Nephron progenitor cell (in vitro differentiated cells): ENCODE data around the gene COX7A2L.
"Not testable (repeated sequence)": the region's sequence is repeated elsewhere in the genome, so short reads cannot be mapped to it uniquely, and the experiment has no call there.

Source experiments
- DNase-seq: peaks from one replicate; pipeline ENCODE4 v3.0.0; 2021
- H3K27ac Mint-ChIP-seq: 2 replicates; pipeline ENCODE4 v1.8.0; 2021; ENCODE audit warnings: mild to moderate bottlenecking, moderate library complexity, mixed read lengths
- H3K27me3 Mint-ChIP-seq: 2 replicates; pipeline ENCODE4 v1.8.0; 2021; ENCODE audit warnings: mild to moderate bottlenecking, low read depth, mixed read lengths; ENCODE audit not compliant: poor library complexity
- H3K36me3 Mint-ChIP-seq: 2 replicates; pipeline ENCODE4 v1.8.0; 2021; ENCODE audit warnings: low read depth, mixed read lengths
- H3K4me1 Mint-ChIP-seq: 2 replicates; pipeline ENCODE4 v1.8.0; 2021; ENCODE audit warnings: mixed read lengths
- H3K4me3 Mint-ChIP-seq: 2 replicates; pipeline ENCODE4 v1.8.0; 2021; ENCODE audit warnings: mild to moderate bottlenecking, moderate library complexity, mixed read lengths
- H3K9me3 Mint-ChIP-seq: 2 replicates; pipeline ENCODE4 v1.8.0; 2021; ENCODE audit warnings: mild to moderate bottlenecking, moderate library complexity, mixed read lengths
- CTCF ChIP-seq: fragments of 200-600 bp; sonication (generic); IDR thresholded peaks from 2 replicates; pipeline ENCODE4 v1.5.0; 2021; ENCODE audit warnings: antibody characterized with exemption

COX7A2L gene

DNA sequence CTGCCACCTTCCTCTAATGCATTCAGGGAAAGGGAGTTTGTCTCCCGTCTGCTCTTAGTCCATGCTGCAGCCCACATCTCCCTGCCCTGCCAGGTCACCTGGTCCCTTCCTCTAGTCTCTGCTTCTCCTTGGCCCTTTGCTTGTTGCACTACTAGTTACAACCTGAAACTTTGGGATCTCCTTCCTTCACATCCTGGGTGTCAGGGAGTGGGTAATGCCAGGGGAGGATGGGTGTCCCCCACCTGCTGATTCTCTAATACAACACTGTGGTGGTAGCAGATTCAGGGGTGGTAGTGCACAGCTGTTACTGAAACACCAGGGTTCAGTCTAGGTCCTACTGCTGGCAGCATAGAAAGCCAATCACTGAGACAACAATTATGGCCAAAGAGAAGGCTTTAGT, 31.2 kb upstream of the COX7A2L start:
- no peak for TF ChIP-seq CTCF
- H3K4me3 Mint-ChIP-seq, result no peak overlapping the region
- H3K27me3 Mint-ChIP-seq, result peaks cover 14% of the 10 kb centered on the region
- peaks cover 10% of the 10 kb centered on the region for H3K9me3 Mint-ChIP-seq
- H3K27ac Mint-ChIP-seq, result no peak overlapping the region
- peaks cover 9% of the 10 kb centered on the region for H3K4me1 Mint-ChIP-seq
- no peaks in the 10 kb centered on the region for H3K36me3 Mint-ChIP-seq
- no peak for DNase-seq

GRCh38 chr2:42390401-42390969, 29.5 kb upstream of the COX7A2L start:
- H3K4me1 Mint-ChIP-seq, result peaks cover 9% of the 10 kb centered on the region
- no peak for DNase-seq
- no peak for TF ChIP-seq CTCF
- H3K27ac Mint-ChIP-seq, result no peak overlapping the region
- H3K4me3 Mint-ChIP-seq, result no peak overlapping the region
- no peaks in the 10 kb centered on the region for H3K36me3 Mint-ChIP-seq
- peaks cover 10% of the 10 kb centered on the region for H3K9me3 Mint-ChIP-seq
- H3K27me3 Mint-ChIP-seq, result peaks cover 13% of the 10 kb centered on the region

DNA sequence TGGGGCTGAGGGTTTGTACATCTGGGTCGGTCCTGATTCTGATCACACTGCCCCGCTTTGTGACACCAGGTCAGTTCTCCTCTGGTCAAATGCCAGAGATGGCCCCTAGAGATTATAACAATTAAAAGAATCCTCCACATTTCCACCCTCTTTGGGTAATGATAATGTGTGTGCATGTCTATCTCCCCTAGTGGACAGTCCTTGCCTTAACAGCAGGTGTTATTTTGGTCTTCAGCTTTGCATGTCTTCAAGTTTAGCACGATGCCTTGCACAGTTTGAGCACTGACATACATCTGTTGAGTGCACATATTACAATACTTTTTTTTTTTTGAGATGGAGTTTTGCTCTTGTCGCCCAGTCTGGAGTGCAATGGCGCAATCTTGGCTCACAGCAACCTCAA, 25.7 kb upstream of the COX7A2L start:
- Mint-ChIP-seq H3K27ac (no peak overlapping the region), H3K4me3 (no peak overlapping the region), H3K36me3 (no peaks in the 10 kb centered on the region), H3K9me3 (no peaks in the 10 kb centered on the region), H3K4me1 (peaks cover 28% of the 10 kb centered on the region), H3K27me3 (peaks cover 12% of the 10 kb centered on the region)
- TF ChIP-seq CTCF, result peak; percentile 29
- no peak for DNase-seq

GRCh38 chr2:42385225-42385624, 24.2 kb upstream of the COX7A2L start:
- no peaks in the 10 kb centered on the region for H3K36me3 Mint-ChIP-seq
- DNase-seq, result peak; percentile 19
- no peak for TF ChIP-seq CTCF

DNA sequence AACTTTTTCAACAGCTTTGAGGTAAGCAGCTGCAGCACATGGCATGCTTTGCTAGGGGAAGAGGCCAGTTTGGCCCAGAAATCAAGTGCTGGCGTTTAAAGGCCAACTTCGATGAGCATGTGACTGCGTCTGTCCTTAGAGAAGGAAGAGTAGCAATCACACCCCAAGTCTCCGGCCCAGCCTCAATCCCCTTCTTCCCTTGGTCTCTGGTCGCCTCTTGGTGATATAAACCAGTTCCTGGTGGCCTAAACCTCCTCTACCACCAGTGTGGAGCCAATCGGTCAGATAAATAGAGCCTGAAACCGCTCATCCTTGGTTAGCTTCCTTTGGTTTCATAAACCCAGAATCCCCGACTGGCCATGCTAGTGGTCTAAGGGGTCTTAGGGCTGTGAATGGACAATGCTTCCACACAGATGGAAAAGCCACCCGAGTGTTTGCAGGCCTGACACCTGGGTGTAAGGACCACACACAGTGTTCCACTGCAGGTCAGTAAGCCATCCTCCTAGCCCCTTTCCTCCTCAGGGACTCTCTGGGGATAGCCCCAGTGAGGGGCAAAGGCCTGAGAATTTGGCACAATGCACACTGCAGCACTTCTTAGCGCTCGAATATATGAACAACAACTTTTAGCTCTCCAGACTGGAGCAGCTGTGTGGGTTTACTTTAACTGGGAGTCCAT, 23.0 kb upstream of the COX7A2L start:
- no peak overlapping the region for H3K4me3 Mint-ChIP-seq
- H3K9me3 Mint-ChIP-seq, result no peaks in the 10 kb centered on the region
- no peak overlapping the region for H3K27ac Mint-ChIP-seq
- H3K4me1 Mint-ChIP-seq, result peaks cover 28% of the 10 kb centered on the region
- no peaks in the 10 kb centered on the region for H3K36me3 Mint-ChIP-seq
- DNase-seq, result no peak
- no peak for TF ChIP-seq CTCF
- peaks cover 24% of the 10 kb centered on the region for H3K27me3 Mint-ChIP-seq

More at GRCh38 chr2:42385225-42385624, 24.2 kb upstream of the COX7A2L start:
- Mint-ChIP-seq H3K27me3 (peaks cover 19% of the 10 kb centered on the region), H3K4me1 (peaks cover 28% of the 10 kb centered on the region), H3K9me3 (no peaks in the 10 kb centered on the region), H3K27ac (no peak overlapping the region), H3K4me3 (no peak overlapping the region)

- no peak for DNase-seq
- no peak for TF ChIP-seq CTCF
- no peaks in the 10 kb centered on the region for H3K36me3 Mint-ChIP-seq
- H3K4me1 Mint-ChIP-seq, result peaks cover 29% of the 10 kb centered on the region
- peaks cover 18% of the 10 kb centered on the region for H3K27me3 Mint-ChIP-seq
- no peak overlapping the region for H3K4me3 Mint-ChIP-seq
- no peak overlapping the region for H3K27ac Mint-ChIP-seq
- no peaks in the 10 kb centered on the region for H3K9me3 Mint-ChIP-seq
These were observed 21.1 kb upstream of the COX7A2L start for GRCh38 chr2:42382144-42382543.

- H3K27ac Mint-ChIP-seq, DNase-seq, H3K36me3 Mint-ChIP-seq, H3K9me3 Mint-ChIP-seq, H3K4me3 Mint-ChIP-seq: not testable (repeated sequence)
- Mint-ChIP-seq H3K27me3 (peaks cover 15% of the 10 kb centered on the region), H3K4me1 (peaks cover 38% of the 10 kb centered on the region)
These were observed 19.0 kb upstream of the COX7A2L start for GRCh38 chr2:42380026-42380425.
